GM18907 (cell line): ENCODE measurements around the gene VTI1A.

ENCODE experiments used
- ATAC-seq: cut with Tn5 transposase; IDR thresholded peaks from one replicate; pipeline ENCODE4 v1.9.1; 2021; ENCODE audit warnings: mild to moderate bottlenecking, moderate library complexity; ENCODE audit not compliant: unreplicated experiment

Gene VTI1A

GRCh38 chr10:112746329-112746728 is 299.3 kb downstream of the VTI1A start:
- ATAC-seq: no peak

- no peak for ATAC-seq
Observed at GRCh38 chr10:112750427-112751167, 303.6 kb downstream of the VTI1A start.

GRCh38 chr10:112751651-112752050 is 304.6 kb downstream of the VTI1A start:
- ATAC-seq: no peak

- no peak for ATAC-seq
Observed at GRCh38 chr10:112752288-112752687, 305.3 kb downstream of the VTI1A start.

- ATAC-seq: no peak
Observed at GRCh38 chr10:112753961-112754411, 307.0 kb downstream of the VTI1A start.

GRCh38 chr10:112755446-112756234 is 308.6 kb downstream of the VTI1A start:
- no peak for ATAC-seq

- no peak for ATAC-seq
Observed at GRCh38 chr10:112756235-112756527, 309.2 kb downstream of the VTI1A start.

- ATAC-seq: no peak
Observed at GRCh38 chr10:112758961-112759360, 311.9 kb downstream of the VTI1A start.

- ATAC-seq: no peak
Observed at GRCh38 chr10:112759496-112759895, 312.5 kb downstream of the VTI1A start.

GRCh38 chr10:112761256-112761655 is 314.2 kb downstream of the VTI1A start:
- ATAC-seq: no peak

- ATAC-seq: no peak
Observed at GRCh38 chr10:112763916-112764520, 317.0 kb downstream of the VTI1A start.

GRCh38 chr10:112765717-112766235 is 318.8 kb downstream of the VTI1A start:
- no peak for ATAC-seq

- ATAC-seq: no peak
Observed at GRCh38 chr10:112766636-112767035, 319.6 kb downstream of the VTI1A start.

GRCh38 chr10:112767156-112767555 is 320.1 kb downstream of the VTI1A start:
- no peak for ATAC-seq

- no peak for ATAC-seq
Observed at GRCh38 chr10:112768121-112768520, 321.1 kb downstream of the VTI1A start.

GRCh38 chr10:112769081-112769480 is 322.1 kb downstream of the VTI1A start:
- no peak for ATAC-seq

- no peak for ATAC-seq
Observed at GRCh38 chr10:112769611-112770370, 322.8 kb downstream of the VTI1A start.

- no peak for ATAC-seq
Observed at GRCh38 chr10:112771733-112772132, 324.7 kb downstream of the VTI1A start.

GRCh38 chr10:112773783-112774182 is 326.8 kb downstream of the VTI1A start:
- ATAC-seq: no peak

GRCh38 chr10:112774210-112774609 is 327.2 kb downstream of the VTI1A start:
- ATAC-seq: no peak

GRCh38 chr10:112774798-112775197 is 327.8 kb downstream of the VTI1A start:
- ATAC-seq: no peak
